ENCODE data around the gene USP9X.

The USP9X gene

GRCh38 chrX:41087201-41087600 lies 2.0 kb downstream of the USP9X start:
- no peak for DNase-seq

- no peak for DNase-seq
Measured at GRCh38 chrX:41090568-41091238, 5.5 kb downstream of the USP9X start.

DNA sequence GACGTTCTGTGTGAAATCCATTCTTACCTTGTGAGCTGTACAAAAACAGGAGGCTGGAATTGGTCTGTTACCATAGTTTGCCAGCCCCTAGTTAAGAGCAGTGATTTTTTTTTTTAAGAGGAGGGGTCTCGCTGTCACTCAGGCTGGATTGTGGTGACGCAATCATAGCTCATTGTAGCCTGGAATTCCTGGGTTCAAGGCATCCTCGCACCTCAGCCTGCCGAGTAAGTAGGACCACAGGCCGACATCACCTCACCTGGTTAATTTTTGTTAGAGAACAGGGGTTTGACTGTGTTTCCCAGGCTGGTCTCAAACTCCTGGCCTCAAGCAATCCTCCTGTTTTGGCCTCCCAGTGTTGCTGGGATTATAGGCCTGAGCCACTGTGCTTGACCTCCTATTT lies 7.5 kb downstream of the USP9X start:
- DNase-seq = no peak

DNA sequence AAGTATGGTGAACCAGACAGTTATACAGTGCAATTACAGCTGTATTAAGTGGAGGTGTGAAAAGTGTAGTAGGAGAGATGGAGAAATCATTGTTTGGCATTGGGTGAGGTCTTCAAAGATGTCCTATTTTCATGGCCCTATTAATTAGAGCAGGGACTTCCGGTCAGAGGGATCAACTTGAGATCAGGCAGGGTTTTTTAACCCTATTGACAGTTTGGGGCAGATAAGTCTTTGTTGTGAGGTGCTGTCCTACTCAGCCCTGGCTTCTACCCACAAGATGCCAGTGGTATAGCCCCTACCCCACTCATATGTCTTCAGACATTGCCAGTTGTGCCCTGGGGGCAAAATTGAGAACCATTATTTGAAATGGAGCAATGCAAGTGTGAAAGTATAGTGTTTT lies 9.9 kb downstream of the USP9X start:
- DNase-seq = no peak

DNA sequence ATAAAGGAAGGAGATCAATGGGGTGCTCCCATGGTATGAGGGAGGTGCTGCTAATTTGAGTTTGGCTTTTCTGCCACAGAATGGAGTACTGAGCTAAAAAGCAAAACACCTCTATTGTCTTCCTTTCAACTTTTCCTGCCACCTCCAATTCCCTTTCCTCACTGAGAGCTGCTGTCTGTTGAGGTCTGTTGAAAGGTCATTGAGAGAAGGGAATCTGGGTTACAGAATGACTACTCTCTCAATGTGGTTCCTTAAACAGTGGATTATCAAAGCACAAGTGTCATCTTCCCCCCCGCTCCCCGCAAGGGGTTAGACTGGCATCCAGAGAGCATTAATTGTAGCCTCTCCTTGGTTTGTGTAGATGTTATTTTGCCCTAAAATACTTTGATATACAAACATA lies 10.7 kb downstream of the USP9X start:
- peak; percentile 26 to 42 for DNase-seq

DNA sequence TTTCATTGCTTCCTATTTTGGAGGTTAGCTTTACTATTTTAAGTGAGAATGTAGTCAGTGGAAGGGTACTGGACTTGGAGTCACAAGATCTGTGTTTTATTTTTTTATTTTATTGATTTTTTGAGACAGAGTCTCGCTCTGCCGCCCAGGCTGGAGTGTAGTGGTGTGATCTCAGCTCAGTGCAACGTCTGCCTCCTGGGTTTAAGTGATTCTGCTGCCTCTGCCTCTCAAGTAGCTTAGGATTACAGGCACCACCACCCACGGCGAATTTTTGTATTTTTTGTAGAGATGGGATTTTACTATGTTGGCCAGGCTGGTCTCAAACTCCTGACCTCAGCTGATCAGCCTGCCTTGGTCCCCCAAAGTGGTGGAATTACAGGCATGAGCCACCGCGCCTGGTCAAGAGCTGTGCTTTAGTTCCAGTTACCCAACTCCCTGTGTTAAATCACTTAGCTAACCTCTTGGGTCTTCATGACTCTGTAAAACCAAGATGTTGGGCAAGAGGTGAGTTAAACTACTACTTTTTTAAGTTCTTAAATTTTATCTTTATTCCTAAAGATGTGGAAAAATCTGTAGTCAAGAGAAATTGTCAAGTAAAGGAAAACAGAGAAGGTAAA lies 11.2 kb downstream of the USP9X start:
- peak; percentile 9 to 20 for DNase-seq

DNA sequence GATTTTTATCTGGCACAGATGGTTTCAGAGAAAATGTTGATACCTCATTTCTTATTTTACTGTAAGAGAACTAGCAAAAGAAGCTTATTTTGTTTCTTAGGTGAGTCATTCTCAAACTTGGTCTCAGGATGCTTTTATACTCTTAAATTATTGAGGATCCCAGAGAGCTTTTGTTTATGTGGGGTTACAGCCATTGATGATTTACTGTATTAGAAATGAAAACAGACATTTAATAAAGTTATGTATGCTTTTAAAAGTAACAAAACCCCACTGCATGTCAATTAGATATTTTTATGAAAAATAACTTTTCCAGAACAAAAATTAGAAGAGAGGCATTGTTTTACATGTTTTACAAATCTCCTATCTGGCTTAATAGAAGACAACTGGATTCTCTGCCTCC lies 12.1 kb downstream of the USP9X start:
- DNase-seq = no peak

DNA sequence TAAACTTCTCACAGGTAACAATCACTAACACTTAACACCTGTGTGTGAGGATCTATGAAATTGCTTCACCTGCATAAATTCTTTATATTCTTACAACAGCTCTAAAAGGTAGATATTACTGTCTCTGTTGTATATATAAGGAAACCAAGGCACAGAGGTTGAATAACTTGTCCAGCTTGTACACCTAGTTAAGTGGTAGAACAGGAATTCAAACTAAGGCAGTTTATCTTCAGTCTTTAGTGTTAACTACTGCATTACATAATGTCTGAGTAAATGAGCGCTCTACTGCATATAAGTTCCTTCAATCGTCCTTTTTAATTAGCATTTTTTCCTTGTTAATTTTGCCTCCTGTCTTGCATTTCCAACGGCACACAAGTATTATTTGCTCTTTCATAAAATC lies 15.0 kb downstream of the USP9X start:
- DNase-seq = no peak

DNA sequence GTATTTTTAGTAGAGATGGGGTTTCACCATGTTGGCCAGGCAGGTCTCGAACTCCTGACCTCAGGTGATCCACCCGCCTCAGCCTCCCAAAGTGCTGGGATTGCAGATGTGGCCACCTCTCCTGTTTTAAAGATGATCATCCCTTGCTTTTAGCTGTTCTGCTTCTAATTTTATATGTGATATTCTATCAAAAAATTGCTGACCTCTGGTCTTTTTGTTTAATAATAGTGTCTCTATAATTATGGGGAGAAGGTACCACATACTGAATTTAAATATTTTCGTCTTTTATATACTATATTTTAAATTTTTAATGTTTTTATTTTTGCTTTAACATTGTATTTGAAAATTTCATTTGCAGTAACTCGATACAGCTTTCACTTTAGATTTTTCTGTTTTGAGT lies 15.6 kb downstream of the USP9X start:
- no peak for DNase-seq

GRCh38 chrX:41105005-41105404 lies 19.8 kb downstream of the USP9X start:
- DNase-seq = no peak

DNA sequence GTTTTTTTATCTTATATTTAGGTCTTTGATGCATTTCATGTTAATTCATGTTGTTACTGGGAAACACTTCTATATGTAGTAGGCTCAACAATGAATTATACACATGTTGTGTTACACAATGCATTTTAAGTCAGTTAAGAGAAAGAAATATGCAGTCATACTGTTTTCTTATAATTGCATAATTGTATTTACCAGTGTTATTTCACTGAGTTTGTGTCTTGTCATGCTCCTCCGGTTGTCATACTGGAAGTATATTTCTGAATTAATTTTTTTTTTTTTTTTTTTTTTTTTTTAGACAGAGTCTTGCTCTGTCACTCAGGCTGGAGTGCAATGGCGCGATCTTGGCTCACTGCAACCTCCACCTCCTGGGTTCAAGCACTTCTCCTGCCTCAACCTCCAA lies 21.0 kb downstream of the USP9X start:
- DNase-seq = peak in 1 of 2 donors; percentile 55

- DNase-seq = peak; percentile 20 to 26
Measured at GRCh38 chrX:41108007-41108406, 22.8 kb downstream of the USP9X start.

GRCh38 chrX:41108463-41109205 lies 23.4 kb downstream of the USP9X start:
- DNase-seq = no peak

DNA sequence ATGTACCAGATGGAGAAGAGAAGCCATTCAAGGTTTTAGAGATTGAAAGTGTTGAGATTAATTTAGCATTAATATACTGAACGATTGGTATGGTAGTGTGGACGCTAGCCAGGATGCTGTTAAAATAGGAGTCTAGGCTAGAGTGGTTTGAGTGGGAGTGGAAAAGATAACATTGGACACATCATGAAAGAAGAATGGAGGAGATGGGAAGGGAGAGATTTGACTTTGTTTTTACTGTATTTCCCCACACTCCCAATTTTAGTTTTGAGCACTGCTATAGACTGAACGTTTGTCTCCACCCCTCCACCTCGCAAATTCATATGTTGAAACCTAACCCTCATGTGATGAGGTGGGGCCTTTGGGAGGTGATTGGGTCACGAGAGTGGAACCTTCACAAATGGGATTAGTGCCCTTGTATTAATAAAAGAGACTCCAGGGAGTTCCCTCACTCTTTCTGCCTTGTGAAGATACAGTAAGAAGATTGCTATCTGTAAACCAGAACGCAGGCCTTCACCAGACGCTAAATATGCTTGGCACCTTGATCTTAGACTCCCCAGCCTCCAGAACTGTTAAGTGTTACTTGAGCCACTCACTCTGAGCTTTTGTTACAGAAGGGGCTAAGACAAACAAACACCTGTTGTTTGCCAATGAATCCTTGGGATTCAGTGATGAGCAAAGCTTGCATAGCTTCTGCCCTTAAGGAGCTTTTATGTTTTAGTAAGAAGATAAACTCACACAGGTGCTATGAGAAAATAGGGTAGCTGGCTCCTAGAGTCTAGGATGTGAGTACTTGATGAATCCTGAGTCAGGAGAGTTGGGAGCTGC lies 25.8 kb downstream of the USP9X start:
- DNase-seq = no peak

DNA sequence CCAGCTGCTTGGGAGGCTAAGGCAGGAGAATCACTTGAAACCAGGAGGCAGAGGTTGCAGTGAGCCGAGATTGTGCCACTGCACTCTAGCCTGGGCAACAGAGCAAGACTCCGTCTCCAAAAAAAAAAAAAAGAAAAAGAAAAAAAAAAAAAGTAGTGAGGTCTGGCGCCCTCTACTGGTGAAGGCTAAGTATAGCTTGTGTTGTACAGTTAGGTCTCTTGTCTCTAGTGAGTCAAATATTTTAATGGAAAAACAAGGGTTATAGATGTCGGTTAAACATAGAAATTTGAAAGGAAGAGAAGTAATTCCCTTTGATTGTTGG lies 29.8 kb downstream of the USP9X start:
- DNase-seq = peak; percentile 12 to 48

DNA sequence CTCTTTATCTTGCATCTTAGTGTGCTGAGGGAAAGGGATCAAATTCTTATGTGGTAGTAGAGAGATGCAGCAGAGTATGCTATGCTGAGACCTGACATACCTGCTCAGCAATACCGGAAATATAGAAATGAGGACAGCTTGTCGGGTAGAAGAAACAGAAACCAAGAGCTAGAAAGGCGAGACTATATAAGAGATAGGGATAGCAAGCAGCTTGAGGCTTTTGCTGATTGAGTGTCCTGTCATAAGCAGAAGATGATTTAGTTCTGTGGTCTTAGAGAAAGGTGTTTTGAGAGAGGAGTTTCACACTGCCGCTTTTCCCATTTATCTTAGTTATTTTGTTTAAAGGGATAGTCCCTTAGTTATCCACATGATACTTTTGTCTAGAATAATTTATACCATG lies 31.7 kb downstream of the USP9X start:
- no peak for DNase-seq

- DNase-seq = no peak
Measured at GRCh38 chrX:41118156-41118555, 32.9 kb downstream of the USP9X start.

DNA sequence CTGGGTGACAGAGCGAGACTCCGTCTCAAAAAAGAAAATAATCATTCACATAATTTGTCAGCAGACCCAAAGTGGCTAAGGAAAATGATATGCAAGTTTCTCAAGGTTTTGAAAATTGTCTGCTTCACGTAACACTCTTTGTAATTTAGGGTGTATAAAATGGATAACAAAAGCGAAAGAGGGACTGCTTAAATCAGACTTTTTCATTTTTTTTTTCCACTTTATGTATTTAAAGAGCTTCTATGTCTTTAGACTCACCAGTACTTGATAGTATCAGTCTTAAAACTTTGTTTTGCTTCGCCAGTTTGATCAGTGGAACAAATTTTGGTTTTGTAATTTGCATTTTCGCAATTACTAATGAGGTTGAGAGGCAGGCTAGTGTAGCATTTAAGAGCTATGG lies 34.6 kb downstream of the USP9X start:
- no peak for DNase-seq

- no peak for DNase-seq
Measured at GRCh38 chrX:41121766-41122165, 36.5 kb downstream of the USP9X start.

- no peak for DNase-seq
Measured at GRCh38 chrX:41122664-41123257, 37.5 kb downstream of the USP9X start.

- DNase-seq = no peak
Measured at GRCh38 chrX:41127477-41128192, 42.4 kb downstream of the USP9X start.

- no peak for DNase-seq
Measured at GRCh38 chrX:41128955-41129354, 43.7 kb downstream of the USP9X start.
